ENCODE measurements around the gene MARCKSL1. TPM values are rescaled to one million over a fixed set of nuclear protein-coding genes. Genes with fewer than 3 reads are reported as not detected.

The MARCKSL1 gene
- total and polyA plus RNA-seq, 2 of the 13 experiments (the other 11 are each of a cell fraction or from before 2014, with no cell fraction given) = 81.9 to 155 TPM

DNA sequence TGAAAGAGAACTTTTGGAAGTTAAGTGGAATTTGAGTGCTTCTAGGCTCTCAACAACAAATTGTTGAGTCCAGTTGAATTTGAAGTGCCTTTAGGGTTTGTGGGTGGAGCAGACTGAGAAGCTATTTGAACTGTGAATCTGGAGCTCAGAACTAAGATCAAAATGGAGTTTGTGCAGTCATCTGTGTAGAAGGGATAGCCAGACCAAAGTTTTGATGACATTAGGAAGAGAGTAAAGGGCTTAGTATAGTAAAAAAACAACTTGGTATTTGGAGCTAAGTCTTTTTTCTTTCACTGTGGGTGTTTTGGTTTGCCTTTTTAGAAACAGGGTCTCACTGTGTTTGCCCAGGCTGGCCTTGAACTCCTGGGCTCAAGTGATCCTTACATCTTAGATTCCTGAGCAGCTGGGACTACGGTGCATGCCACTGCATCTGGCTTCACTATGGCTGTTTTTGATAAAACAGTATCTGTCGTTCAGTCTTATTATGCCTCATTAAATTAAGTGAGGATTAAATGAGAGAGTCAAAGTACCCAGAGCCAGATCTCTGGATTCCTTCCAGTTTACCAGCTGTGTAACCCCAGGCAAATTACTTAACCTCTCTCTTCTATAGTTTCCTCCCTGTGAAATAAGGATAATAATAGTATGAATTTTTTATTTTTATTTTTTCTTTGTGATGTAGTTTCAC is 24.2 kb downstream of the MARCKSL1 start (continued):
- TF ChIP-seq KAT2B (IDR thresholded peaks at IDR 0.05; ENCODE audit: borderline replicate concordance, low read depth, low read length) (no peak), ZBTB8A (CRISPR knock-in tag; IDR thresholded peaks at IDR 0.05; ENCODE audit: borderline replicate concordance, low read depth) (no peak), HDAC1 (CRISPR knock-in tag; IDR thresholded peaks at IDR 0.05) (peak; percentile 44; the same call in 1 of the 2 replicates), GATAD1 (CRISPR knock-in tag; IDR thresholded peaks at IDR 0.05) (0 out of 2 replicates have a peak, but pooled peaks have one; percentile 12), SAP130 (CRISPR knock-in tag; IDR thresholded peaks at IDR 0.05; ENCODE audit: low read depth) (no peak; the same call in 1 of the 2 replicates), IRF2 (CRISPR knock-in tag; IDR thresholded peaks at IDR 0.05) (no peak), JUNB (CRISPR knock-in tag; IDR thresholded peaks at IDR 0.05; ENCODE audit: borderline replicate concordance) (no peak), ZNF530 (CRISPR knock-in tag; IDR thresholded peaks at IDR 0.05; ENCODE audit: low read depth) (no peak), SP2 (CRISPR knock-in tag; IDR thresholded peaks at IDR 0.05) (no peak), CHD2 (IDR thresholded peaks at IDR 0.05; ENCODE audit: low read depth, low read length) (no peak), SP5 (CRISPR knock-in tag; IDR thresholded peaks at IDR 0.05; ENCODE audit: borderline replicate concordance, low read depth) (peak; percentile 62; the same call in 1 of the 2 replicates), TCF12 (IDR thresholded peaks at IDR 0.05) (no peak), TCF12 (CRISPR knock-in tag; IDR thresholded peaks at IDR 0.05) (no peak), IRX3 (CRISPR knock-in tag; IDR thresholded peaks at IDR 0.05; ENCODE audit: borderline replicate concordance, low read depth) (no peak)
- TF ChIP-seq, protein P1, sequence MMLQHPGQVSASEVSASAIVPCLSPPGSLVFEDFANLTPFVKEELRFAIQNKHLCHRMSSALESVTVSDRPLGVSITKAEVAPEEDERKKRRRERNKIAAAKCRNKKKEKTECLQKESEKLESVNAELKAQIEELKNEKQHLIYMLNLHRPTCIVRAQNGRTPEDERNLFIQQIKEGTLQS (CRISPR knock-in tag; IDR thresholded peaks at IDR 0.05) = no peak

DNA sequence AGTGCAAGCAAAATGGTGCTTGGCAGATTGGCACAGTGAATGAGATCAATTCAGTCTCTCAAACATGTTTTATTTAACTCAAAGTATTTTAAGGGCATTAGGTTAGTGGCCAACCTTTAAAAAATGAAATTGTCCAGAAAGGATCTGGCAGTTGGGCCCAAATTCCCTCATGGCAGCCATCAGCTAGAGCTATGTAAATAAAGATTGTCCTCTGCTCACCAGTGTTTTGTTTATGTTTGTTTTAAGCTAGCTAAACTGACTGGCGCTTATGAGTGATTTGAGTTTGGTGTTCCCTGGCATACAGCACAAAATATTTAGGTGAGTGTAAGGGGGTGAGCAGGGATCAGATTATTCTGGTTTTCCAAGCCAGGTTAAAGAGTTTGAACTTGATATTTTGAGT is 26.1 kb downstream of the MARCKSL1 start:
- POLR2A ChIA-PET = interaction anchor here (1.1 to 2.3 kb wide), 2 partner anchors 12 to 19 kb away, joined by 5 to 10 read pairs; partner anchors contain the start of gene HDAC1
- Histone ChIP-seq H3K27me3 (ENCODE audit: control insufficient read depth in 1 of 2, insufficient read depth in 2 of 2, low read length in 2 of 2) (no peaks in the 10 kb centered on the region), H3K79me2 (ENCODE audit: insufficient read depth, low read length) (peaks cover 83% of the 10 kb centered on the region), H3K27ac (ENCODE audit: extremely low read length, insufficient read depth, low read length) (peak overlapping the region; percentile 53), H3K4me2 (ENCODE audit: low read depth, low read length) (peak overlapping the region; percentile 12), H4K20me1 (ENCODE audit: insufficient read depth, low read length) (no peaks in the 10 kb centered on the region), H3K9me3 (ENCODE audit: low read length) (no peaks in the 10 kb centered on the region), H3K4me3 (replicated peaks in 1 of 3; ENCODE audit: insufficient read depth in 1 of 3, low read depth in 2 of 3, low read length in 3 of 3) (no peak overlapping the region), H3K9ac (ENCODE audit: insufficient read depth, low read depth, low read length) (no peak overlapping the region), H3K36me3 (replicated peaks in 1 of 2; ENCODE audit: control insufficient read depth in 1 of 2, insufficient read depth in 2 of 2, low read length in 2 of 2) (peaks cover 3 to 22% of the 10 kb centered on the region in 2 experiments), H3K4me1 (ENCODE audit: insufficient read depth, low read length) (peaks cover 58% of the 10 kb centered on the region), H2AFZ (ENCODE audit: low read length) (no peak overlapping the region)
- CTCF ChIA-PET (ENCODE audit: low intra/inter-chr PET ratio, low total read pairs) = no interaction called here
- intact Hi-C loops (cut with micrococcal nuclease; ENCODE audit: unreplicated experiment) = no loop called here
- in situ Hi-C loops (cut with HindIII; ENCODE audit: extremely low pct_ligation_motif_present, low pct_unique_long_range_greater_than_20kb) = no loop called here
- no TSS peak for BruUV-seq (replicated peaks)
- DNase-seq (ENCODE audit: low spot score) (no peak), ATAC-seq (peak; percentile 57), FAIRE-seq (no peak)
- WGBS (ENCODE audit: low lambda C conversion rate) = 45% methylated on average over 1 of the region's 1 CpG
- TF ChIP-seq FOXK1 (CRISPR knock-in tag; IDR thresholded peaks at IDR 0.05; ENCODE audit: borderline replicate concordance, low read depth) (peak; percentile 44; the same call in 1 of the 2 replicates), FOXA3 (CRISPR knock-in tag; IDR thresholded peaks at IDR 0.05) (peak; percentile 76), ZNF550 (CRISPR knock-in tag; IDR thresholded peaks at IDR 0.05; ENCODE audit: borderline replicate concordance) (no peak), RXRB (CRISPR knock-in tag; IDR thresholded peaks at IDR 0.05; ENCODE audit: borderline replicate concordance) (0 out of 2 replicates have a peak, but pooled peaks have one; percentile 21), ZNF644 (CRISPR knock-in tag; IDR thresholded peaks at IDR 0.05; ENCODE audit: low read depth) (peak; percentile 54; the same call in 1 of the 2 replicates)
- TF ChIP-seq, protein P2, sequence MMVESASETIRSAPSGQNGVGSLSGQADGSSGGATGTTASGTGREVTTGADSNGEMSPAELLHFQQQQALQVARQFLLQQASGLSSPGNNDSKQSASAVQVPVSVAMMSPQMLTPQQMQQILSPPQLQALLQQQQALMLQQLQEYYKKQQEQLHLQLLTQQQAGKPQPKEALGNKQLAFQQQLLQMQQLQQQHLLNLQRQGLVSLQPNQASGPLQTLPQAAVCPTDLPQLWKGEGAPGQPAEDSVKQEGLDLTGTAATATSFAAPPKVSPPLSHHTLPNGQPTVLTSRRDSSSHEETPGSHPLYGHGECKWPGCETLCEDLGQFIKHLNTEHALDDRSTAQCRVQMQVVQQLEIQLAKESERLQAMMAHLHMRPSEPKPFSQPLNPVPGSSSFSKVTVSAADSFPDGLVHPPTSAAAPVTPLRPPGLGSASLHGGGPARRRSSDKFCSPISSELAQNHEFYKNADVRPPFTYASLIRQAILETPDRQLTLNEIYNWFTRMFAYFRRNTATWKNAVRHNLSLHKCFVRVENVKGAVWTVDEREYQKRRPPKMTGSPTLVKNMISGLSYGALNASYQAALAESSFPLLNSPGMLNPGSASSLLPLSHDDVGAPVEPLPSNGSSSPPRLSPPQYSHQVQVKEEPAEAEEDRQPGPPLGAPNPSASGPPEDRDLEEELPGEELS (CRISPR knock-in tag; IDR thresholded peaks at IDR 0.05) = peak; percentile 47; the same call in 1 of the 2 replicates

Measured in HepG2 (cell line).